K562 (cell line): Measurements from ENCODE around the gene RAMAC. TPM values are rescaled to one million over a fixed set of nuclear protein-coding genes. Genes with fewer than 3 reads are reported as not detected.

ENCODE experiments used
- ATAC-seq: fragments of 200-7000 bp; cut with Tn5 transposase; 3 replicates; pipeline ENCODE4 v1.9.1; 2020; ENCODE audit warnings: moderate library complexity
- BruUV-seq: library from RNA; stranded (reverse); fragments of 400-500 nt; replicated peaks from 2 replicates; lab custom pipeline; 2021; lab: Mats Ljungman, UMichigan
- CTCF ChIA-PET: fragments of 300-600 bp; formaldehyde crosslinking; extraction: SDS; loops from one replicate; lab custom pipeline; 2021; ENCODE audit warnings: low intra/inter-chr PET ratio; lab: Yijun Ruan, JAX
- POLR2A ChIA-PET: fragments of 300-600, 350-650 bp; sonication (Branson Sonifier 250); formaldehyde crosslinking; extraction: SDS; loops from one replicate; lab custom pipeline; 2021; ENCODE audit warnings: antibody characterized with exemption, inconsistent platforms; lab: Yijun Ruan, JAX
- DNase-seq, 4 experiments: peaks; one replicate each; pipeline versions ENCODE4 v3.0.0 to v3.0.0-alpha.2; 2011 to 2018; ENCODE audit warnings: low spot score in 3 of 4, mixed read lengths in 3 of 4; ENCODE audit errors: extremely low read depth in 1 of 4
- FAIRE-seq: peaks from 2 replicates; lab custom pipeline; 2011; peaks lifted over from hg19 to GRCh38; lab: Jason Lieb, UNC
- H2AFZ ChIP-seq: 2 replicates; pipeline ENCODE4 v1.6.0; 2011; ENCODE audit warnings: low read depth, low read length, control low read depth, inconsistent platforms
- H3K27ac ChIP-seq: fragments of 200-600 bp; 3 replicates; pipeline ENCODE4 v1.8.0; 2011; ENCODE audit warnings: low read depth, mild to moderate bottlenecking, control low read depth, inconsistent platforms, low read length, moderate library complexity, mixed read lengths; ENCODE audit errors: extremely low read depth
- H3K27me3 ChIP-seq, 2 experiments: fragments of 300-600 bp in 1 of 2; 2 replicates in 1 of 2; 3 replicates in 1 of 2; pipeline versions ENCODE4 v1.6.0 to v1.8.0; 2011; ENCODE audit warnings: inconsistent platforms in 2 of 2, low read length in 2 of 2, mild to moderate bottlenecking in 1 of 2, mixed read lengths in 1 of 2, moderate library complexity in 1 of 2; ENCODE audit not compliant: control insufficient read depth in 2 of 2, insufficient read depth in 2 of 2
- H3K36me3 ChIP-seq: fragments of 300-600 bp; 3 replicates; pipeline ENCODE4 v1.8.0; 2011; ENCODE audit warnings: mild to moderate bottlenecking, low read length, inconsistent platforms; ENCODE audit not compliant: control insufficient read depth, insufficient read depth
- H3K4me1 ChIP-seq, 2 experiments: fragments of 200-600 bp in 1 of 2; replicated peaks in 1 of 2; 2 replicates in 1 of 2; 3 replicates in 1 of 2; pipeline versions ENCODE4 v1.5.1 to v1.8.0; 2011; ENCODE audit warnings: inconsistent platforms in 2 of 2, low read length in 2 of 2, mild to moderate bottlenecking in 1 of 2, mixed read lengths in 1 of 2, moderate library complexity in 1 of 2; ENCODE audit not compliant: control insufficient read depth in 2 of 2, insufficient read depth in 2 of 2
- H3K4me2 ChIP-seq: 2 replicates; pipeline ENCODE4 v1.6.1; 2011; ENCODE audit warnings: low read length, control low read depth, inconsistent platforms, mixed read lengths; ENCODE audit not compliant: insufficient read depth
- H3K4me3 ChIP-seq: fragments of 200-600 bp; sonication (generic), shearing (Covaris generic); 2 replicates; pipeline ENCODE4 v1.5.1; 2016; ENCODE audit warnings: control low read depth, inconsistent platforms
- H3K79me2 ChIP-seq: fragments of 200-600 bp; 3 replicates; pipeline ENCODE4 v1.8.0; 2011; ENCODE audit warnings: low read length, inconsistent platforms; ENCODE audit not compliant: control insufficient read depth, insufficient read depth
- H3K9ac ChIP-seq, 2 experiments: 2 replicates each; pipeline versions ENCODE4 v1.6.0 to v1.6.1; 2011; ENCODE audit warnings: low read depth in 2 of 2, low read length in 2 of 2, control low read depth in 1 of 2, inconsistent platforms in 1 of 2, mild to moderate bottlenecking in 1 of 2, mixed read lengths in 1 of 2; ENCODE audit not compliant: insufficient read depth in 1 of 2
- H3K9me1 ChIP-seq: one replicate; pipeline ENCODE4 v1.6.0; 2011; ENCODE audit warnings: inconsistent platforms, mild to moderate bottlenecking, low read length, moderate library complexity; ENCODE audit not compliant: control insufficient read depth, insufficient read depth
- H3K9me3 ChIP-seq: replicated peaks from 2 replicates; pipeline ENCODE4 v1.5.1; 2011; ENCODE audit warnings: low read depth, low read length, inconsistent platforms; ENCODE audit not compliant: control insufficient read depth, insufficient read depth
- H4K20me1 ChIP-seq: replicated peaks from 2 replicates; pipeline ENCODE4 v1.6.1; 2011; ENCODE audit warnings: low read length, inconsistent platforms, mixed read lengths; ENCODE audit not compliant: control insufficient read depth, insufficient read depth
- BMI1 ChIP-seq: fragments of 150-350 bp; IDR thresholded peaks from 2 replicates; pipeline ENCODE4 v1.6.1; 2014; ENCODE audit warnings: low read length
- NFIC ChIP-seq: fragments of 450-650 bp; IDR thresholded peaks from 2 replicates; pipeline ENCODE4 v1.6.1; 2017; ENCODE audit warnings: mild to moderate bottlenecking, inconsistent platforms
- TARDBP ChIP-seq: fragments of 450-650 bp; IDR thresholded peaks from 2 replicates; pipeline ENCODE4 v1.6.1; 2016
- WGBS: fragments of 100-300 bp; shearing (Covaris generic); methylation state at CpG from one replicate; pipeline ENCODE4 v1.1.6; 2016; ENCODE audit warnings: low coverage, mixed read lengths; ENCODE audit not compliant: insufficient coverage; ENCODE audit errors: missing lambda C conversion rate; 5-methylcytosine and 5-hydroxymethylcytosine counted together
- in situ Hi-C: fragments of 300-500 bp; cut with MboI; formaldehyde crosslinking; loops from 4 replicates; pipeline ENCODE4 v1.15.0; 2018; ENCODE audit warnings: inconsistent platforms, mixed read lengths
- intact Hi-C: fragments of 100-400 bp; cut with micrococcal nuclease; formaldehyde crosslinking; loops from 2 replicates; pipeline ENCODE4 v1.14.2; 2022
- polyA plus RNA-seq, 8 experiments: library from polyadenylated mRNA; depleted of rRNA in 4 of 8; stranded (reverse) in 5 of 8; unstranded in 3 of 8; fragments of >200 nt; fragmentation: Nextera tagmentation in 2 of 8; fragmentation: Illumina TruSeq in 1 of 8; extraction: Ambion mirVana in 2 of 8; extraction: Trizol in 1 of 8; gene quantifications; 2 replicates each; pipeline versions ENCODE4 v1.2.1 to v1.2.3, GENCODE V29; 2011 to 2014; ENCODE audit warnings: inconsistent platforms in 1 of 8, missing spikeins in 1 of 8
- total RNA-seq, 7 experiments: library from RNA; depleted of rRNA in 6 of 7; stranded (reverse); fragments of >200 nt in 6 of 7; fragmentation: Illumina TruSeq in 2 of 7; extraction: Trizol in 2 of 7; gene quantifications; 2 replicates each; pipeline versions ENCODE4 v1.2.1 to v1.2.3, GENCODE V29; 2011 to 2021; ENCODE audit warnings: low replicate concordance in 1 of 7
- TF ChIP-seq, protein P1 (sequence below): fragments of 450-650 bp; IDR thresholded peaks from 2 replicates; pipeline ENCODE4 v1.7.1; 2018; ENCODE audit warnings: mild to moderate bottlenecking, low read depth; ENCODE audit not compliant: partially characterized antibody

RAMAC gene
- total and polyA plus RNA-seq, 9 of the 15 experiments (the other 6 are each of a cell fraction or from before 2014, with no cell fraction given) = 26.9 to 108 (median 38.4) TPM

DNA sequence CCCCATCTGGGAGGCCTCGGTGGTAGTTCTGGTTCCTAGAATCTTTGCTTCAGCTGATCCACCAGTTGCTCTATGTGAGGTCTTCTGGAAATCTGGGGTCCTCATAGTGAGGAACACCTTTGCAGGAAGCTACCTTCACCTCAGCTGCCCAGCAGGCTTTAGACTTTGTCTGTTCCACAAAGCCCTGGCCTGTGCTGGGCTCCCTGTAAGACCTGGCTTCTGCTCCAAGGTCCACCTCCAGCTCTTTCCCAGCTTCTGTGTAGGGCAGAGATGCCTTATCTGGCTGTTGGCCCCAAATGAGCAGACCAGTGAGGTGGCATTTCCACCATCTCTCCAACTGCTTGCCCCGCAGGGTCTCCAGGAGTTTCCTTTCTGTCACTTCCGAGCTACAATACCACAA is 25.2 kb upstream of the RAMAC start:
- no peak overlapping the region for H3K9ac ChIP-seq
- ChIA-PET POLR2A (interaction anchor here (0.6 to 1.1 kb wide), 2 partner anchors 9 to 46 kb away, joined by 3 to 5 read pairs; no protein-coding TSS in a partner anchor), CTCF (no interaction called here)
- H3K36me3 ChIP-seq = no peaks in the 10 kb centered on the region
- H3K4me1 ChIP-seq = no peaks in the 10 kb centered on the region
- H2AFZ ChIP-seq = no peak overlapping the region
- TF ChIP-seq NFIC (no peak), BMI1 (no peak), TARDBP (no peak)
- TF ChIP-seq, protein P1, sequence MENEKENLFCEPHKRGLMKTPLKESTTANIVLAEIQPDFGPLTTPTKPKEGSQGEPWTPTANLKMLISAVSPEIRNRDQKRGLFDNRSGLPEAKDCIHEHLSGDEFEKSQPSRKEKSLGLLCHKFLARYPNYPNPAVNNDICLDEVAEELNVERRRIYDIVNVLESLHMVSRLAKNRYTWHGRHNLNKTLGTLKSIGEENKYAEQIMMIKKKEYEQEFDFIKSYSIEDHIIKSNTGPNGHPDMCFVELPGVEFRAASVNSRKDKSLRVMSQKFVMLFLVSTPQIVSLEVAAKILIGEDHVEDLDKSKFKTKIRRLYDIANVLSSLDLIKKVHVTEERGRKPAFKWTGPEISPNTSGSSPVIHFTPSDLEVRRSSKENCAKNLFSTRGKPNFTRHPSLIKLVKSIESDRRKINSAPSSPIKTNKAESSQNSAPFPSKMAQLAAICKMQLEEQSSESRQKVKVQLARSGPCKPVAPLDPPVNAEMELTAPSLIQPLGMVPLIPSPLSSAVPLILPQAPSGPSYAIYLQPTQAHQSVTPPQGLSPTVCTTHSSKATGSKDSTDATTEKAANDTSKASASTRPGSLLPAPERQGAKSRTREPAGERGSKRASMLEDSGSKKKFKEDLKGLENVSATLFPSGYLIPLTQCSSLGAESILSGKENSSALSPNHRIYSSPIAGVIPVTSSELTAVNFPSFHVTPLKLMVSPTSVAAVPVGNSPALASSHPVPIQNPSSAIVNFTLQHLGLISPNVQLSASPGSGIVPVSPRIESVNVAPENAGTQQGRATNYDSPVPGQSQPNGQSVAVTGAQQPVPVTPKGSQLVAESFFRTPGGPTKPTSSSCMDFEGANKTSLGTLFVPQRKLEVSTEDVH = no peak
- no peaks in the 10 kb centered on the region; the same call in 1 of the 2 replicates for H4K20me1 ChIP-seq
- no peak overlapping the region for H3K27ac ChIP-seq
- WGBS = 4% methylated on average over 3 of the region's 3 CpGs
- ATAC-seq = peak; percentile 22; the same call in 1 of the 3 replicates
- peaks cover 34 to 59% of the 10 kb centered on the region in 2 experiments for H3K27me3 ChIP-seq
- no peaks in the 10 kb centered on the region for H3K9me1 ChIP-seq
- BruUV-seq = no TSS peak
- FAIRE-seq = no peak
- H3K4me3 ChIP-seq = no peak overlapping the region
- no peaks in the 10 kb centered on the region for H3K9me3 ChIP-seq
- in situ Hi-C loops = no loop called here
- no peak for DNase-seq
- intact Hi-C loops = no loop called here
- H3K4me2 ChIP-seq = no peak overlapping the region
- H3K79me2 ChIP-seq = no peaks in the 10 kb centered on the region
